H1 (cell line): ENCODE measurements around the gene HIVEP2.

Source experiments
- BCL11A ChIP-seq, 2 experiments: IDR thresholded peaks; one replicate each; pipeline ENCODE4 v1.6.1; 2011; ENCODE audit warnings: low read depth in 2 of 2, low read length in 2 of 2, mild to moderate bottlenecking in 2 of 2
- SIX5 ChIP-seq: IDR thresholded peaks from 2 replicates; pipeline ENCODE4 v1.6.1; 2011; ENCODE audit warnings: mild to moderate bottlenecking, low read depth, low read length
- TF ChIP-seq, protein P1 (sequence below), 3 experiments: IDR thresholded peaks; 1 replicate in 2 of 3; 2 replicates in 1 of 3; pipeline versions ENCODE4 v1.5.1 to v1.6.1; 2011; ENCODE audit warnings: low read length in 3 of 3, mild to moderate bottlenecking in 3 of 3, inconsistent platforms in 2 of 3, low read depth in 1 of 3, moderate library complexity in 1 of 3; ENCODE audit not compliant: insufficient read depth in 1 of 3; ENCODE audit errors: control extremely low read depth in 1 of 3

DNA sequence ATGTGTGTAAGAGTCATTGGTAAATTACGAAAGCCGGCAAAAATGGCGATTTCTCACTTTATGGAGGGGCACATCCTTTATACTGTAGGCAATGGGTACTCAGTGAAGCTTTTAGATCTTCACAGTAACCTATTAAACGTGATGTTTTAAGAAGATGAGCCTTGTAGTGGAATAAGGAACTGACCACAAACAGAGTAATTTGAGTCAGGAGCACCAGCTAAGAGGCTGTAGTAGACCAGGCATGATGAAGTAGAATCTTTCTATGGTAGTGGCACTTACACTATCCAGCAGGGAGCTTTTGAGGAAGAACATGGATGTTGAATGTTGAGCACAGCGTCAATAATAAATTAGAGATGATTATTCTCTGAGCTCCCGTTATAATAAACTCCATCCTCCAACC is 65.9 kb downstream of the HIVEP2 start:
- TF ChIP-seq, protein P1, sequence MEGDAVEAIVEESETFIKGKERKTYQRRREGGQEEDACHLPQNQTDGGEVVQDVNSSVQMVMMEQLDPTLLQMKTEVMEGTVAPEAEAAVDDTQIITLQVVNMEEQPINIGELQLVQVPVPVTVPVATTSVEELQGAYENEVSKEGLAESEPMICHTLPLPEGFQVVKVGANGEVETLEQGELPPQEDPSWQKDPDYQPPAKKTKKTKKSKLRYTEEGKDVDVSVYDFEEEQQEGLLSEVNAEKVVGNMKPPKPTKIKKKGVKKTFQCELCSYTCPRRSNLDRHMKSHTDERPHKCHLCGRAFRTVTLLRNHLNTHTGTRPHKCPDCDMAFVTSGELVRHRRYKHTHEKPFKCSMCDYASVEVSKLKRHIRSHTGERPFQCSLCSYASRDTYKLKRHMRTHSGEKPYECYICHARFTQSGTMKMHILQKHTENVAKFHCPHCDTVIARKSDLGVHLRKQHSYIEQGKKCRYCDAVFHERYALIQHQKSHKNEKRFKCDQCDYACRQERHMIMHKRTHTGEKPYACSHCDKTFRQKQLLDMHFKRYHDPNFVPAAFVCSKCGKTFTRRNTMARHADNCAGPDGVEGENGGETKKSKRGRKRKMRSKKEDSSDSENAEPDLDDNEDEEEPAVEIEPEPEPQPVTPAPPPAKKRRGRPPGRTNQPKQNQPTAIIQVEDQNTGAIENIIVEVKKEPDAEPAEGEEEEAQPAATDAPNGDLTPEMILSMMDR (IDR thresholded peaks at IDR 0.05; ENCODE audit: control extremely low read depth in 1 of 3, insufficient read depth in 1 of 3, low read depth in 1 of 3, low read length in 3 of 3), result no peak
- TF ChIP-seq SIX5 (no peak), BCL11A (IDR thresholded peaks at IDR 0.05; ENCODE audit: low read depth in 2 of 2, low read length in 2 of 2) (no peak)
